Astrocyte (in vitro differentiated cells and primary cell): Measurements from ENCODE around the gene BACH2. TPM values are rescaled to one million over a fixed set of nuclear protein-coding genes. Genes with fewer than 3 reads are reported as not detected.
"Not testable (repeated sequence)": the region's sequence is repeated elsewhere in the genome, so short reads cannot be mapped to it uniquely, and the experiment has no call there.

Experiments used
- DNase-seq: peaks from one replicate; pipeline ENCODE4 v3.0.0-alpha.2; 2010; ENCODE audit warnings: low read depth
- FAIRE-seq: peaks from 2 replicates; lab custom pipeline; 2011; peaks lifted over from hg19 to GRCh38; lab: Jason Lieb, UNC
- H2AFZ ChIP-seq: 2 replicates; pipeline ENCODE4 v1.6.0; 2012; ENCODE audit warnings: low read depth, low read length, inconsistent platforms
- H3K27ac ChIP-seq: 2 replicates; pipeline ENCODE4 v1.5.1; 2011; ENCODE audit warnings: low read depth, low read length, inconsistent platforms
- H3K27me3 ChIP-seq: 2 replicates; pipeline ENCODE4 v1.6.0; 2011; ENCODE audit warnings: low read length, inconsistent platforms; ENCODE audit not compliant: insufficient read depth
- H3K36me3 ChIP-seq: 2 replicates; pipeline ENCODE4 v1.5.1; 2011; ENCODE audit warnings: low read length, inconsistent platforms; ENCODE audit not compliant: insufficient read depth
- H3K4me1 ChIP-seq: 2 replicates; pipeline ENCODE4 v1.5.1; 2011; ENCODE audit warnings: low read length, inconsistent platforms; ENCODE audit not compliant: insufficient read depth
- H3K4me2 ChIP-seq: 2 replicates; pipeline ENCODE4 v1.6.0; 2012; ENCODE audit warnings: low read length, inconsistent platforms
- H3K4me3 ChIP-seq: 2 replicates; pipeline ENCODE4 v1.5.1; 2011; ENCODE audit warnings: low read depth, mild to moderate bottlenecking, low read length, inconsistent platforms; ENCODE audit not compliant: insufficient read depth
- H3K79me2 ChIP-seq: 2 replicates; pipeline ENCODE4 v1.6.0; 2012; ENCODE audit warnings: mild to moderate bottlenecking, low read length, inconsistent platforms; ENCODE audit not compliant: insufficient read depth
- H3K9ac ChIP-seq: 2 replicates; pipeline ENCODE4 v1.6.0; 2012; ENCODE audit warnings: mild to moderate bottlenecking, low read length, inconsistent platforms
- H3K9me3 ChIP-seq: 2 replicates; pipeline ENCODE4 v1.5.1; 2012; ENCODE audit warnings: low read depth, mild to moderate bottlenecking, low read length, inconsistent platforms; ENCODE audit not compliant: insufficient read depth
- H4K20me1 ChIP-seq: 2 replicates; pipeline ENCODE4 v1.6.0; 2012; ENCODE audit warnings: low read length, inconsistent platforms; ENCODE audit not compliant: insufficient read depth
- H3K27ac Mint-ChIP-seq: one replicate; pipeline ENCODE4 v1.8.0; 2021; ENCODE audit warnings: mild to moderate bottlenecking, mixed read lengths; ENCODE audit not compliant: unreplicated experiment
- H3K27me3 Mint-ChIP-seq: one replicate; pipeline ENCODE4 v1.8.0; 2021; ENCODE audit warnings: low read depth, mixed read lengths; ENCODE audit not compliant: unreplicated experiment
- H3K36me3 Mint-ChIP-seq: one replicate; pipeline ENCODE4 v1.8.0; 2021; ENCODE audit warnings: low read depth, mixed read lengths; ENCODE audit not compliant: unreplicated experiment
- H3K4me1 Mint-ChIP-seq: one replicate; pipeline ENCODE4 v1.8.0; 2021; ENCODE audit warnings: low read depth, mixed read lengths; ENCODE audit not compliant: unreplicated experiment
- H3K4me3 Mint-ChIP-seq: one replicate; pipeline ENCODE4 v1.8.0; 2021; ENCODE audit warnings: mild to moderate bottlenecking, moderate library complexity, mixed read lengths; ENCODE audit not compliant: unreplicated experiment
- H3K9me3 Mint-ChIP-seq: one replicate; pipeline ENCODE4 v1.8.0; 2021; ENCODE audit warnings: mild to moderate bottlenecking, mixed read lengths; ENCODE audit not compliant: unreplicated experiment
- CTCF ChIP-seq: IDR thresholded peaks from 2 replicates; pipeline ENCODE4 v1.5.1; 2011; ENCODE audit warnings: low read depth, mild to moderate bottlenecking, inconsistent platforms, low read length, moderate library complexity; ENCODE audit not compliant: insufficient read depth
- EZH2 ChIP-seq: IDR thresholded peaks from 2 replicates; pipeline ENCODE4 v1.6.1; 2012; ENCODE audit warnings: mild to moderate bottlenecking, low read length, inconsistent platforms; ENCODE audit not compliant: insufficient read depth
- total RNA-seq: library from RNA; stranded (reverse); gene quantifications from 2 replicates; pipeline ENCODE4 v1.2.1, GENCODE V29; 2021

BACH2 gene
- total RNA-seq, 1 donor from 2014 or later = 17.5 TPM

GRCh38 chr6:90167514-90168379, 128.9 kb downstream of the BACH2 start:
- no peak for TF ChIP-seq EZH2
- TF ChIP-seq CTCF = no peak
- Histone ChIP-seq H3K4me2 (no peak overlapping the region), H3K9me3 (no peaks in the 10 kb centered on the region), H3K36me3 (no peaks in the 10 kb centered on the region), H3K4me3 (no peak overlapping the region), H3K4me1 (peaks cover 6% of the 10 kb centered on the region), H3K27ac (no peak overlapping the region), H3K9ac (no peak overlapping the region), H3K79me2 (no peaks in the 10 kb centered on the region), H4K20me1 (no peaks in the 10 kb centered on the region), H2AFZ (no peak overlapping the region), H3K27me3 (no peaks in the 10 kb centered on the region)
- DNase-seq = no peak
- Mint-ChIP-seq H3K27me3 (no peaks in the 10 kb centered on the region), H3K4me3 (no peak overlapping the region), H3K27ac (peak overlapping the region; percentile 47), H3K9me3 (peaks cover 2% of the 10 kb centered on the region), H3K36me3 (no peaks in the 10 kb centered on the region), H3K4me1 (peaks cover 23% of the 10 kb centered on the region)
- no peak for FAIRE-seq

- not testable (repeated sequence) for H3K36me3 Mint-ChIP-seq, H4K20me1 ChIP-seq, H3K4me1 ChIP-seq, H3K4me3 Mint-ChIP-seq, H2AFZ ChIP-seq, H3K27ac ChIP-seq, H3K9me3 ChIP-seq, H3K4me2 ChIP-seq, H3K9me3 Mint-ChIP-seq, H3K79me2 ChIP-seq, H3K4me3 ChIP-seq, H3K27me3 Mint-ChIP-seq, H3K27me3 ChIP-seq, H3K9ac ChIP-seq, DNase-seq, FAIRE-seq, H3K27ac Mint-ChIP-seq, H3K36me3 ChIP-seq
- peaks cover 23% of the 10 kb centered on the region for H3K4me1 Mint-ChIP-seq
Measured at GRCh38 chr6:90166155-90166924, 130.3 kb downstream of the BACH2 start.

- no peaks in the 10 kb centered on the region for H3K27me3 ChIP-seq
- H3K27ac Mint-ChIP-seq = no peak overlapping the region
- no peak overlapping the region for H3K4me2 ChIP-seq
- no peaks in the 10 kb centered on the region for H4K20me1 ChIP-seq
- H3K36me3 Mint-ChIP-seq = no peaks in the 10 kb centered on the region
- no peaks in the 10 kb centered on the region for H3K79me2 ChIP-seq
- H3K4me1 Mint-ChIP-seq = peaks cover 7% of the 10 kb centered on the region
- no peak overlapping the region for H2AFZ ChIP-seq
- no peak overlapping the region for H3K9ac ChIP-seq
- H3K36me3 ChIP-seq = no peaks in the 10 kb centered on the region
- no peak overlapping the region for H3K4me3 Mint-ChIP-seq
- H3K9me3 Mint-ChIP-seq = peaks cover 2% of the 10 kb centered on the region
- no peak overlapping the region for H3K27ac ChIP-seq
- no peak for TF ChIP-seq EZH2
- H3K9me3 ChIP-seq = no peaks in the 10 kb centered on the region
- no peak overlapping the region for H3K4me3 ChIP-seq
- FAIRE-seq (no peak), DNase-seq (no peak)
- H3K4me1 ChIP-seq = no peaks in the 10 kb centered on the region
- no peaks in the 10 kb centered on the region for H3K27me3 Mint-ChIP-seq
Measured at GRCh38 chr6:90162648-90163387, 133.8 kb downstream of the BACH2 start.
